HepG2 (cell line): ENCODE data around the gene MAP1LC3A. TPM values are rescaled to one million over a fixed set of nuclear protein-coding genes. Genes with fewer than 3 reads are reported as not detected.

Experiments
- ATAC-seq: fragments of 200-7000 bp; cut with Tn5 transposase; 3 replicates; pipeline ENCODE4 v1.9.1; 2020; ENCODE audit warnings: mild to moderate bottlenecking, moderate library complexity
- BruUV-seq: library from RNA; stranded (reverse); fragments of 400-500 nt; replicated peaks from 2 replicates; lab custom pipeline; 2021; lab: Mats Ljungman, UMichigan
- CTCF ChIA-PET: fragments of 300-600 bp; formaldehyde crosslinking; extraction: SDS; loops from one replicate; lab custom pipeline; 2021; ENCODE audit warnings: low total read pairs, inconsistent platforms, low intra/inter-chr PET ratio; lab: Yijun Ruan, JAX
- POLR2A ChIA-PET: fragments of 350-600 bp; sonication (Branson Sonifier 250); formaldehyde crosslinking; loops from one replicate; lab custom pipeline; 2020; ENCODE audit warnings: antibody characterized with exemption, inconsistent platforms; lab: Yijun Ruan, JAX
- DNase-seq: peaks from one replicate; pipeline ENCODE4 v3.0.0-alpha.2; 2015; ENCODE audit warnings: low spot score
- FAIRE-seq: peaks from 3 replicates; lab custom pipeline; 2011; peaks lifted over from hg19 to GRCh38; lab: Jason Lieb, UNC
- H2AFZ ChIP-seq: one replicate; pipeline ENCODE4 v1.6.1; 2011; ENCODE audit warnings: low read length, inconsistent platforms
- H3K27ac ChIP-seq: fragments of 300-600 bp; 3 replicates; pipeline ENCODE4 v1.8.0; 2011; ENCODE audit warnings: mixed run types, mild to moderate bottlenecking, mixed read lengths, low read length, inconsistent platforms; ENCODE audit not compliant: insufficient read depth; ENCODE audit errors: extremely low read length
- H3K27me3 ChIP-seq, 2 experiments: fragments of 200-600 bp in 1 of 2; 2 replicates in 1 of 2; 3 replicates in 1 of 2; pipeline versions ENCODE4 v1.6.0 to v1.8.0; 2011; ENCODE audit warnings: low read length in 2 of 2, mild to moderate bottlenecking in 2 of 2, moderate library complexity in 2 of 2, inconsistent platforms in 1 of 2; ENCODE audit not compliant: insufficient read depth in 2 of 2, control insufficient read depth in 1 of 2
- H3K36me3 ChIP-seq, 2 experiments: fragments of 200-600 bp in 1 of 2; replicated peaks in 1 of 2; 2 replicates in 1 of 2; 3 replicates in 1 of 2; pipeline versions ENCODE4 v1.5.1 to v1.8.0; 2011; ENCODE audit warnings: low read length in 2 of 2, inconsistent platforms in 1 of 2; ENCODE audit not compliant: insufficient read depth in 2 of 2, control insufficient read depth in 1 of 2
- H3K4me1 ChIP-seq: 2 replicates; pipeline ENCODE4 v1.5.1; 2012; ENCODE audit warnings: low read length, inconsistent platforms; ENCODE audit not compliant: insufficient read depth
- H3K4me2 ChIP-seq: 2 replicates; pipeline ENCODE4 v1.6.0; 2011; ENCODE audit warnings: low read depth, low read length, inconsistent platforms
- H3K4me3 ChIP-seq, 3 experiments: fragments of 200-600 bp in 1 of 3; sonication (generic), shearing (Covaris generic) in 1 of 3; replicated peaks in 1 of 3; 2 replicates each; pipeline ENCODE4 v1.5.1; 2011 to 2016; ENCODE audit warnings: low read length in 3 of 3, inconsistent platforms in 2 of 3, low read depth in 2 of 3, mild to moderate bottlenecking in 2 of 3, control low read depth in 1 of 3, mixed read lengths in 1 of 3; ENCODE audit not compliant: insufficient read depth in 1 of 3
- H3K79me2 ChIP-seq: one replicate; pipeline ENCODE4 v1.6.1; 2011; ENCODE audit warnings: low read length, inconsistent platforms; ENCODE audit not compliant: insufficient read depth
- H3K9ac ChIP-seq: 2 replicates; pipeline ENCODE4 v1.6.0; 2011; ENCODE audit warnings: mild to moderate bottlenecking, low read depth, low read length, inconsistent platforms; ENCODE audit not compliant: insufficient read depth
- H3K9me3 ChIP-seq: 2 replicates; pipeline ENCODE4 v1.5.1; 2012; ENCODE audit warnings: mild to moderate bottlenecking, low read length
- H4K20me1 ChIP-seq: 2 replicates; pipeline ENCODE4 v1.6.0; 2011; ENCODE audit warnings: inconsistent platforms, mild to moderate bottlenecking, low read length, moderate library complexity; ENCODE audit not compliant: insufficient read depth
- CBX1 ChIP-seq: IDR thresholded peaks from one replicate; pipeline ENCODE4 v1.6.1; 2016; ENCODE audit warnings: antibody characterized with exemption, low read depth
- ELF1 ChIP-seq: sonication (generic); formaldehyde crosslinking; IDR thresholded peaks from 2 replicates; pipeline ENCODE4 v1.4.0; 2020; ENCODE audit warnings: missing genetic modification reagents
- FLYWCH1 ChIP-seq: sonication (generic); formaldehyde crosslinking; IDR thresholded peaks from 2 replicates; pipeline ENCODE4 v1.8.1; 2023; ENCODE audit warnings: mild to moderate bottlenecking, missing genetic modification reagents
- KAT2B ChIP-seq: fragments of 150-350 bp; IDR thresholded peaks from 2 replicates; pipeline ENCODE4 v1.6.1; 2014; ENCODE audit warnings: low read depth, low read length, borderline replicate concordance
- MEIS2 ChIP-seq: sonication (generic); formaldehyde crosslinking; IDR thresholded peaks from 2 replicates; pipeline ENCODE4 v1.9.0; 2021; ENCODE audit warnings: mild to moderate bottlenecking, missing genetic modification reagents
- MTA1 ChIP-seq: sonication (generic); formaldehyde crosslinking; IDR thresholded peaks from 2 replicates; pipeline ENCODE4 v1.4.0; 2020; ENCODE audit warnings: missing genetic modification reagents, mild to moderate bottlenecking, borderline replicate concordance
- NCOR1 ChIP-seq: fragments of 200-600 bp; sonication (generic); IDR thresholded peaks from 2 replicates; pipeline ENCODE4 v1.7.0; 2017; ENCODE audit warnings: antibody characterized with exemption, low read length, borderline replicate concordance
- ONECUT2 ChIP-seq: sonication (generic); formaldehyde crosslinking; IDR thresholded peaks from 2 replicates; pipeline ENCODE4 v1.4.0; 2020; ENCODE audit warnings: missing genetic modification reagents
- STAT5B ChIP-seq: sonication (generic); formaldehyde crosslinking; IDR thresholded peaks from 2 replicates; pipeline ENCODE4 v1.4.0; 2020; ENCODE audit warnings: missing genetic modification reagents
- TEAD3 ChIP-seq: optimal IDR thresholded peaks from 2 replicates; pipeline ENCODE3; 2016; ENCODE audit warnings: borderline replicate concordance
- ZBTB43 ChIP-seq: sonication (generic); formaldehyde crosslinking; conservative IDR thresholded peaks from 2 replicates; pipeline ENCODE4 v1.4.0; 2020; ENCODE audit warnings: missing genetic modification reagents
- ZBTB8A ChIP-seq: sonication (generic); formaldehyde crosslinking; IDR thresholded peaks from 2 replicates; pipeline ENCODE4 v1.4.0; 2020; ENCODE audit warnings: mild to moderate bottlenecking, low read depth, missing genetic modification reagents, borderline replicate concordance
- ZNF350 ChIP-seq: sonication (generic); formaldehyde crosslinking; IDR thresholded peaks from 2 replicates; pipeline ENCODE4 v1.4.0; 2020; ENCODE audit warnings: mild to moderate bottlenecking, low read depth, missing genetic modification reagents, borderline replicate concordance
- WGBS: methylation state at CpG from one replicate; pipeline ENCODE4 v1.1.6; 2017; ENCODE audit warnings: low lambda C conversion rate; 5-methylcytosine and 5-hydroxymethylcytosine counted together
- in situ Hi-C: cut with HindIII; loops from 2 replicates; pipeline ENCODE4 v1.10.0; 2017; ENCODE audit warnings: low pct_unique_long_range_greater_than_20kb; ENCODE audit not compliant: extremely low pct_ligation_motif_present
- intact Hi-C: fragments of 100-400 bp; cut with micrococcal nuclease; formaldehyde crosslinking; loops from one replicate; pipeline ENCODE4 v1.10.0; 2022; ENCODE audit not compliant: unreplicated experiment
- polyA plus RNA-seq, 8 experiments: library from polyadenylated mRNA; depleted of rRNA in 3 of 8; stranded (reverse) in 7 of 8; unstranded in 1 of 8; fragments of >200 nt; fragmentation: Illumina TruSeq in 4 of 8; extraction: Trizol in 4 of 8; gene quantifications; 2 replicates each; pipeline versions ENCODE4 v1.2.1 to v1.2.3, GENCODE V29; 2011 to 2016; ENCODE audit warnings: low read depth in 4 of 8, missing spikeins in 1 of 8, mixed read lengths in 1 of 8; ENCODE audit not compliant: insufficient read depth in 1 of 8
- total RNA-seq, 5 experiments: library from RNA; depleted of rRNA; stranded (reverse); fragments of >200 nt; fragmentation: Illumina TruSeq; extraction: Trizol; gene quantifications; 2 replicates each; pipeline ENCODE4 v1.2.3, GENCODE V29; 2016; ENCODE audit warnings: low read depth in 1 of 5

Gene MAP1LC3A
- total and polyA plus RNA-seq, 2 of the 13 experiments (the other 11 are each of a cell fraction or from before 2014, with no cell fraction given), result not detected

DNA sequence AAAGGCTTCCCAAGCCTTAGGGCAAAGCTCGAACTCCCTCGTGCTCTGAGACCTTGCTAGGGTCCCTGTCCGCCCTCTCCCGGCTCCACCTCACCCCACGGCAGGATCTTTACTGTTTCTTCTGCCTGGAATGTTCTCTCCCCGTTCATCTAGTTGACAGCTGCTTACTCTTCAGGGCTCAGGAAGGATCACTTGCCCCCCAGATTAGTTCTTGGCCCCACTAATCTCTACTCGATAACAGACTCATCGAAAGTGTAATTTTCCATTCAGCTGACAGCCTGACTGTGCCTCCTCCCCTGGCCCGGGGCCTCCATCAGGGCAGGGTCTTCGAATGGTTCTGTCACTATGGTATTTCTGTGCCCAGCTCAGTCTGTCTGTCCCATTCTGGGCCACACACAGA lies 3.1 kb downstream of the MAP1LC3A start:
- Histone ChIP-seq H3K9ac (no peak overlapping the region), H3K79me2 (no peaks in the 10 kb centered on the region), H4K20me1 (no peaks in the 10 kb centered on the region), H3K9me3 (no peaks in the 10 kb centered on the region), H3K4me3 (no peak overlapping the region), H3K4me2 (no peak overlapping the region), H2AFZ (no peak overlapping the region), H3K36me3 (peaks cover 16 to 26% of the 10 kb centered on the region in 2 experiments; a peak in 4 of 5 replicates), H3K27me3 (no peaks in the 10 kb centered on the region), H3K4me1 (no peaks in the 10 kb centered on the region), H3K27ac (no peak overlapping the region)
- intact Hi-C loops, result no loop called here
- 95% methylated on average over 10 of the region's 10 CpGs for WGBS
- ChIA-PET CTCF (no interaction called here), POLR2A (no interaction called here)
- BruUV-seq, result no TSS peak
- TF ChIP-seq ZNF350 (CRISPR knock-in tag) (no peak), MTA1 (CRISPR knock-in tag) (no peak), ZBTB8A (CRISPR knock-in tag) (no peak), CBX1 (no peak), KAT2B (no peak), ZBTB43 (CRISPR knock-in tag) (no peak), ELF1 (CRISPR knock-in tag) (no peak), TEAD3 (CRISPR knock-in tag) (no peak), ONECUT2 (CRISPR knock-in tag) (no peak), MEIS2 (CRISPR knock-in tag) (no peak), NCOR1 (no peak), FLYWCH1 (CRISPR knock-in tag) (no peak), STAT5B (no peak)
- in situ Hi-C loops, result no loop called here
- no peak for DNase-seq
- no peak for ATAC-seq
- no peak for FAIRE-seq
